Measurements from ENCODE around the gene CRCP.
"Not testable (repeated sequence)": the region's sequence is repeated elsewhere in the genome, so short reads cannot be mapped to it uniquely, and the experiment has no call there.

The CRCP gene

GRCh38 chr7:66140924-66141323 is 26.3 kb downstream of the CRCP start:
- no peaks in the 10 kb centered on the region for H3K9me3 ChIP-seq (ENCODE audit: control insufficient read depth in 2 of 2, low read length in 2 of 2)
- peak overlapping the region; percentile 53 for H3K27ac ChIP-seq (ENCODE audit: low read length)
- H3K4me1 ChIP-seq (ENCODE audit: control insufficient read depth, insufficient read depth, low read length): peaks cover 22% of the 10 kb centered on the region
- H3K4me3 ChIP-seq (ENCODE audit: low read length in 2 of 2): no peak overlapping the region
- no peaks in the 10 kb centered on the region for H3K27me3 ChIP-seq (ENCODE audit: control insufficient read depth in 1 of 2, insufficient read depth in 2 of 2, low read length in 2 of 2)
- H3K9ac ChIP-seq (ENCODE audit: low read length in 2 of 2): peak overlapping the region in 1 of 2 donors; percentile 36
- peaks cover 25 to 26% of the 10 kb centered on the region in 2 donors for H3K36me3 ChIP-seq (ENCODE audit: control insufficient read depth in 2 of 2, insufficient read depth in 2 of 2, low read length in 2 of 2)

GRCh38 chr7:66142334-66142733 is 27.7 kb downstream of the CRCP start:
- Histone ChIP-seq H3K27me3 (ENCODE audit: control insufficient read depth in 1 of 2, insufficient read depth in 2 of 2, low read length in 2 of 2) (no peaks in the 10 kb centered on the region), H3K36me3 (ENCODE audit: control insufficient read depth in 2 of 2, insufficient read depth in 2 of 2, low read length in 2 of 2) (peaks cover 25 to 28% of the 10 kb centered on the region in 2 donors), H3K4me1 (ENCODE audit: control insufficient read depth, insufficient read depth, low read length) (peaks cover 22% of the 10 kb centered on the region), H3K27ac (ENCODE audit: low read length) (peak overlapping the region; percentile 53), H3K9ac (ENCODE audit: low read length in 2 of 2) (peak overlapping the region in 1 of 2 donors; percentile 51), H3K4me3 (ENCODE audit: low read length in 2 of 2) (no peak overlapping the region), H3K9me3 (ENCODE audit: control insufficient read depth in 2 of 2, low read length in 2 of 2) (no peaks in the 10 kb centered on the region)

GRCh38 chr7:66142996-66143395 is 28.3 kb downstream of the CRCP start:
- Histone ChIP-seq H3K27me3 (ENCODE audit: control insufficient read depth in 1 of 2, insufficient read depth in 2 of 2, low read length in 2 of 2) (no peaks in the 10 kb centered on the region), H3K36me3 (ENCODE audit: control insufficient read depth in 2 of 2, insufficient read depth in 2 of 2, low read length in 2 of 2) (peaks cover 25 to 30% of the 10 kb centered on the region in 2 donors), H3K9ac (ENCODE audit: low read length in 2 of 2) (no peak overlapping the region), H3K9me3 (ENCODE audit: control insufficient read depth in 2 of 2, low read length in 2 of 2) (no peaks in the 10 kb centered on the region), H3K27ac (ENCODE audit: low read length) (no peak overlapping the region), H3K4me3 (ENCODE audit: low read length in 2 of 2) (no peak overlapping the region), H3K4me1 (ENCODE audit: control insufficient read depth, insufficient read depth, low read length) (peaks cover 22% of the 10 kb centered on the region)

GRCh38 chr7:66143876-66144332 is 29.3 kb downstream of the CRCP start:
- H3K4me3 ChIP-seq (ENCODE audit: low read length in 2 of 2): no peak overlapping the region
- no peaks in the 10 kb centered on the region for H3K27me3 ChIP-seq (ENCODE audit: control insufficient read depth in 1 of 2, insufficient read depth in 2 of 2, low read length in 2 of 2)
- H3K4me1 ChIP-seq (ENCODE audit: control insufficient read depth, insufficient read depth, low read length): peaks cover 23% of the 10 kb centered on the region
- no peak overlapping the region for H3K9ac ChIP-seq (ENCODE audit: low read length in 2 of 2)
- no peaks in the 10 kb centered on the region for H3K9me3 ChIP-seq (ENCODE audit: control insufficient read depth in 2 of 2, low read length in 2 of 2)
- H3K27ac ChIP-seq (ENCODE audit: low read length): no peak overlapping the region
- H3K36me3 ChIP-seq (ENCODE audit: control insufficient read depth in 2 of 2, insufficient read depth in 2 of 2, low read length in 2 of 2): peaks cover 25 to 35% of the 10 kb centered on the region in 2 donors

- Histone ChIP-seq H3K27ac (ENCODE audit: low read length) (no peak overlapping the region), H3K36me3 (ENCODE audit: control insufficient read depth in 2 of 2, insufficient read depth in 2 of 2, low read length in 2 of 2) (peaks cover 25 to 35% of the 10 kb centered on the region in 2 donors), H3K27me3 (ENCODE audit: control insufficient read depth in 1 of 2, insufficient read depth in 2 of 2, low read length in 2 of 2) (no peaks in the 10 kb centered on the region), H3K9ac (ENCODE audit: low read length in 2 of 2) (no peak overlapping the region), H3K9me3 (ENCODE audit: control insufficient read depth in 2 of 2, low read length in 2 of 2) (no peaks in the 10 kb centered on the region), H3K4me1 (ENCODE audit: control insufficient read depth, insufficient read depth, low read length) (peaks cover 20% of the 10 kb centered on the region), H3K4me3 (ENCODE audit: low read length in 2 of 2) (no peak overlapping the region)
These were observed 30.9 kb downstream of the CRCP start for GRCh38 chr7:66145400-66146104.

- no peaks in the 10 kb centered on the region for H3K9me3 ChIP-seq (ENCODE audit: control insufficient read depth in 2 of 2, low read length in 2 of 2)
- no peaks in the 10 kb centered on the region for H3K27me3 ChIP-seq (ENCODE audit: control insufficient read depth in 1 of 2, insufficient read depth in 2 of 2, low read length in 2 of 2)
- H3K4me1 ChIP-seq (ENCODE audit: control insufficient read depth, insufficient read depth, low read length): peaks cover 19% of the 10 kb centered on the region
- peak overlapping the region in 1 of 2 donors; percentile 21 for H3K9ac ChIP-seq (ENCODE audit: low read length in 2 of 2)
- H3K27ac ChIP-seq (ENCODE audit: low read length): no peak overlapping the region
- H3K36me3 ChIP-seq (ENCODE audit: control insufficient read depth in 2 of 2, insufficient read depth in 2 of 2, low read length in 2 of 2): peaks cover 25 to 35% of the 10 kb centered on the region in 2 donors
- no peak overlapping the region for H3K4me3 ChIP-seq (ENCODE audit: low read length in 2 of 2)
These were observed 32.1 kb downstream of the CRCP start for GRCh38 chr7:66146701-66147100.

- H3K27ac ChIP-seq (ENCODE audit: low read length); H3K9ac ChIP-seq (ENCODE audit: low read length in 2 of 2); H3K9me3 ChIP-seq (ENCODE audit: control insufficient read depth in 2 of 2, low read length in 2 of 2); H3K27me3 ChIP-seq (ENCODE audit: control insufficient read depth in 1 of 2, insufficient read depth in 2 of 2, low read length in 2 of 2); H3K4me3 ChIP-seq (ENCODE audit: low read length in 2 of 2): not testable (repeated sequence)
- H3K36me3 ChIP-seq (ENCODE audit: control insufficient read depth in 2 of 2, insufficient read depth in 2 of 2, low read length in 2 of 2): peaks cover 24 to 36% of the 10 kb centered on the region in 2 donors
- H3K4me1 ChIP-seq (ENCODE audit: control insufficient read depth, insufficient read depth, low read length): peaks cover 25% of the 10 kb centered on the region
These were observed 33.0 kb downstream of the CRCP start for GRCh38 chr7:66147657-66148056.

GRCh38 chr7:66150471-66150870 is 35.8 kb downstream of the CRCP start:
- Histone ChIP-seq H3K4me3 (ENCODE audit: low read length in 2 of 2) (no peak overlapping the region), H3K9me3 (ENCODE audit: control insufficient read depth in 2 of 2, low read length in 2 of 2) (no peaks in the 10 kb centered on the region), H3K4me1 (ENCODE audit: control insufficient read depth, insufficient read depth, low read length) (peaks cover 20% of the 10 kb centered on the region), H3K27me3 (ENCODE audit: control insufficient read depth in 1 of 2, insufficient read depth in 2 of 2, low read length in 2 of 2) (no peaks in the 10 kb centered on the region), H3K36me3 (ENCODE audit: control insufficient read depth in 2 of 2, insufficient read depth in 2 of 2, low read length in 2 of 2) (peaks cover 20 to 36% of the 10 kb centered on the region in 2 donors), H3K27ac (ENCODE audit: low read length) (peak overlapping the region; percentile 31), H3K9ac (ENCODE audit: low read length in 2 of 2) (no peak overlapping the region)

- Histone ChIP-seq H3K9me3 (ENCODE audit: control insufficient read depth in 2 of 2, low read length in 2 of 2) (no peaks in the 10 kb centered on the region), H3K27me3 (ENCODE audit: control insufficient read depth in 1 of 2, insufficient read depth in 2 of 2, low read length in 2 of 2) (no peaks in the 10 kb centered on the region), H3K4me1 (ENCODE audit: control insufficient read depth, insufficient read depth, low read length) (peaks cover 17% of the 10 kb centered on the region), H3K27ac (ENCODE audit: low read length) (peak overlapping the region; percentile 37), H3K4me3 (ENCODE audit: low read length in 2 of 2) (peak overlapping the region in 1 of 2 donors; percentile 49), H3K36me3 (ENCODE audit: control insufficient read depth in 2 of 2, insufficient read depth in 2 of 2, low read length in 2 of 2) (peaks cover 17 to 26% of the 10 kb centered on the region in 2 donors), H3K9ac (ENCODE audit: low read length in 2 of 2) (no peak overlapping the region)
These were observed 37.9 kb downstream of the CRCP start for GRCh38 chr7:66152371-66153191.

GRCh38 chr7:66153691-66154090 is 39.0 kb downstream of the CRCP start:
- H3K27ac ChIP-seq (ENCODE audit: low read length): no peak overlapping the region
- H3K9me3 ChIP-seq (ENCODE audit: control insufficient read depth in 2 of 2, low read length in 2 of 2): no peaks in the 10 kb centered on the region
- H3K27me3 ChIP-seq (ENCODE audit: control insufficient read depth in 1 of 2, insufficient read depth in 2 of 2, low read length in 2 of 2): no peaks in the 10 kb centered on the region
- peaks cover 17% of the 10 kb centered on the region for H3K4me1 ChIP-seq (ENCODE audit: control insufficient read depth, insufficient read depth, low read length)
- H3K9ac ChIP-seq (ENCODE audit: low read length in 2 of 2): no peak overlapping the region
- H3K36me3 ChIP-seq (ENCODE audit: control insufficient read depth in 2 of 2, insufficient read depth in 2 of 2, low read length in 2 of 2): peaks cover 17 to 29% of the 10 kb centered on the region in 2 donors
- no peak overlapping the region for H3K4me3 ChIP-seq (ENCODE audit: low read length in 2 of 2)

All from stomach smooth muscle (tissue), 2 donors.